ENCODE data around the gene STXBP3. TPM values are rescaled to one million over a fixed set of nuclear protein-coding genes. Genes with fewer than 3 reads are reported as not detected.
"Not testable (repeated sequence)": the region's sequence is repeated elsewhere in the genome, so short reads cannot be mapped to it uniquely, and the experiment has no call there.

Gene STXBP3
- polyA plus RNA-seq, 3 donors = 32.3 to 56.2 (median 48.3) TPM

GRCh38 chr1:108699375-108700332 is 46.8 kb upstream of the STXBP3 start:
- no peaks in the 10 kb centered on the region for H3K9me3 Mint-ChIP-seq
- H4K20me1 ChIP-seq (ENCODE audit: insufficient read depth, low read length) = peaks cover 55% of the 10 kb centered on the region
- H3K4me2 ChIP-seq (replicated peaks; ENCODE audit: extremely low read depth, low read length, poor library complexity, severe bottlenecking) = peak overlapping the region; percentile 15
- H3K27ac ChIP-seq (ENCODE audit: low read depth in 1 of 2, low read length in 2 of 2) = peak overlapping the region; percentile 37 to 47
- no peak overlapping the region for H2AFZ ChIP-seq (ENCODE audit: insufficient read depth, low read depth, low read length, poor library complexity, severe bottlenecking)
- no peaks in the 10 kb centered on the region for H3K27me3 ChIP-seq (ENCODE audit: control insufficient read depth in 2 of 2, insufficient read depth in 2 of 2, low read length in 2 of 2)
- no peaks in the 10 kb centered on the region for H3K9me3 ChIP-seq (replicated peaks in 1 of 2; ENCODE audit: control insufficient read depth in 1 of 2, insufficient read depth in 1 of 2, low read length in 2 of 2)
- WGBS (ENCODE audit: insufficient coverage) = 81% methylated on average over 14 of the region's 22 CpGs
- peaks cover 44% of the 10 kb centered on the region for H3K4me1 Mint-ChIP-seq
- no peak overlapping the region for H3K9ac ChIP-seq (ENCODE audit: insufficient read depth, low read length, poor library complexity, severe bottlenecking)
- H3K4me1 ChIP-seq (ENCODE audit: control insufficient read depth in 1 of 2, insufficient read depth in 2 of 2, low read length in 2 of 2) = peaks cover 29 to 45% of the 10 kb centered on the region in 2 donors
- peak; percentile 27 to 59 (median 53) for DNase-seq
- TF ChIP-seq CTCF (IDR thresholded peaks at IDR 0.05) = no peak
- peak overlapping the region; percentile 28 to 49 for H3K4me3 Mint-ChIP-seq
- peak overlapping the region; percentile 47 to 87 (median 80) for H3K27ac Mint-ChIP-seq
- intact Hi-C loops (cut with micrococcal nuclease) = loop anchor here in 1 of 2 donors (10.0 kb wide), 1 partner anchor 185 kb away; no protein-coding TSS in a partner anchor
- no peaks in the 10 kb centered on the region for H3K27me3 Mint-ChIP-seq (ENCODE audit: low read depth in 3 of 3)
- H3K79me2 ChIP-seq (ENCODE audit: insufficient read depth, low read length) = peaks cover 42% of the 10 kb centered on the region
- H3K36me3 ChIP-seq (replicated peaks in 1 of 2; ENCODE audit: control insufficient read depth in 1 of 2, insufficient read depth in 2 of 2, low read length in 2 of 2) = peaks cover 47 to 64% of the 10 kb centered on the region in 2 donors
- H3K4me3 ChIP-seq (replicated peaks in 1 of 3; ENCODE audit: low read depth in 2 of 3, low read length in 3 of 3) = peak overlapping the region in 1 of 3 experiments; percentile 18
- H3K36me3 Mint-ChIP-seq = peaks cover 65 to 69% of the 10 kb centered on the region in 2 donors

GRCh38 chr1:108701176-108701849 is 45.2 kb upstream of the STXBP3 start:
- H4K20me1 ChIP-seq (ENCODE audit: insufficient read depth, low read length) = peaks cover 39% of the 10 kb centered on the region
- TF ChIP-seq CTCF (IDR thresholded peaks at IDR 0.05) = no peak
- H3K36me3 ChIP-seq (replicated peaks in 1 of 2; ENCODE audit: control insufficient read depth in 1 of 2, insufficient read depth in 2 of 2, low read length in 2 of 2) = peaks cover 40 to 55% of the 10 kb centered on the region in 2 donors
- Mint-ChIP-seq H3K27me3 (ENCODE audit: low read depth in 3 of 3) (peaks cover 0 to 4% (median 0%) of the 10 kb centered on the region in 3 donors), H3K27ac (no peak overlapping the region), H3K36me3 (peaks cover 56 to 60% of the 10 kb centered on the region in 2 donors), H3K4me3 (no peak overlapping the region), H3K9me3 (no peaks in the 10 kb centered on the region), H3K4me1 (peaks cover 40% of the 10 kb centered on the region)
- no peak overlapping the region for H3K27ac ChIP-seq (ENCODE audit: low read depth in 1 of 2, low read length in 2 of 2)
- H3K4me3 ChIP-seq (replicated peaks in 1 of 3; ENCODE audit: low read depth in 2 of 3, low read length in 3 of 3) = no peak overlapping the region
- no peak overlapping the region for H2AFZ ChIP-seq (ENCODE audit: insufficient read depth, low read depth, low read length, poor library complexity, severe bottlenecking)
- peaks cover 22 to 30% of the 10 kb centered on the region in 2 donors for H3K4me1 ChIP-seq (ENCODE audit: control insufficient read depth in 1 of 2, insufficient read depth in 2 of 2, low read length in 2 of 2)
- no peak for DNase-seq
- H3K27me3 ChIP-seq (ENCODE audit: control insufficient read depth in 2 of 2, insufficient read depth in 2 of 2, low read length in 2 of 2) = no peaks in the 10 kb centered on the region
- no peak overlapping the region for H3K9ac ChIP-seq (ENCODE audit: insufficient read depth, low read length, poor library complexity, severe bottlenecking)
- H3K9me3 ChIP-seq (replicated peaks in 1 of 2; ENCODE audit: control insufficient read depth in 1 of 2, insufficient read depth in 1 of 2, low read length in 2 of 2) = no peaks in the 10 kb centered on the region
- intact Hi-C loops (cut with micrococcal nuclease) = no loop called here
- 90% methylated on average over 2 of the region's 5 CpGs for WGBS (ENCODE audit: insufficient coverage)
- no peak overlapping the region for H3K4me2 ChIP-seq (replicated peaks; ENCODE audit: extremely low read depth, low read length, poor library complexity, severe bottlenecking)
- peaks cover 25% of the 10 kb centered on the region for H3K79me2 ChIP-seq (ENCODE audit: insufficient read depth, low read length)

GRCh38 chr1:108702109-108702508 is 44.4 kb upstream of the STXBP3 start:
- Histone ChIP-seq H4K20me1 (ENCODE audit: insufficient read depth, low read length) (peaks cover 31% of the 10 kb centered on the region), H3K79me2 (ENCODE audit: insufficient read depth, low read length) (peaks cover 17% of the 10 kb centered on the region), H3K36me3 (replicated peaks in 1 of 2; ENCODE audit: control insufficient read depth in 1 of 2, insufficient read depth in 2 of 2, low read length in 2 of 2) (peaks cover 32 to 47% of the 10 kb centered on the region in 2 donors), H3K4me1 (ENCODE audit: control insufficient read depth in 1 of 2, insufficient read depth in 2 of 2, low read length in 2 of 2) (peaks cover 22 to 30% of the 10 kb centered on the region in 2 donors)
- H3K4me3 Mint-ChIP-seq; intact Hi-C loops (cut with micrococcal nuclease); H3K4me2 ChIP-seq (replicated peaks; ENCODE audit: extremely low read depth, low read length, poor library complexity, severe bottlenecking); H3K9me3 Mint-ChIP-seq; H2AFZ ChIP-seq (ENCODE audit: insufficient read depth, low read depth, low read length, poor library complexity, severe bottlenecking); H3K27me3 Mint-ChIP-seq (ENCODE audit: low read depth in 3 of 3); H3K27ac ChIP-seq (ENCODE audit: low read depth in 1 of 2, low read length in 2 of 2); H3K9me3 ChIP-seq (replicated peaks in 1 of 2; ENCODE audit: control insufficient read depth in 1 of 2, insufficient read depth in 1 of 2, low read length in 2 of 2); DNase-seq; H3K27me3 ChIP-seq (ENCODE audit: control insufficient read depth in 2 of 2, insufficient read depth in 2 of 2, low read length in 2 of 2); H3K4me3 ChIP-seq (replicated peaks in 1 of 3; ENCODE audit: low read depth in 2 of 3, low read length in 3 of 3); H3K9ac ChIP-seq (ENCODE audit: insufficient read depth, low read length, poor library complexity, severe bottlenecking): not testable (repeated sequence)
- peak overlapping the region in 1 of 7 donors; percentile 10 for H3K27ac Mint-ChIP-seq
- 94% methylated on average over 2 of the region's 6 CpGs for WGBS (ENCODE audit: insufficient coverage)
- peaks cover 48 to 52% of the 10 kb centered on the region in 2 donors for H3K36me3 Mint-ChIP-seq
- peaks cover 40% of the 10 kb centered on the region for H3K4me1 Mint-ChIP-seq
